Activated CD8-positive, alpha-beta memory T cell treated with anti-CD3 and anti-CD28 coated beads, Interleukin-2, amount 50 U/mL, for 24 hours (primary cell): Measurements from ENCODE around the gene RNF224.
A peak's percentile ranks its signal among the peaks of the same experiment; 100 is the strongest.
"Not testable (repeated sequence)": the region's sequence is repeated elsewhere in the genome, so short reads cannot be mapped to it uniquely, and the experiment has no call there.

ENCODE experiments used
- DNase-seq: peaks from one replicate; pipeline ENCODE4 v3.0.0-alpha.2; 2020; ENCODE audit errors: extremely low read depth

RNF224 gene

GRCh38 chr9:137240841-137241489 is 13.7 kb downstream of the RNF224 start, which contains the start of gene TUBB4B:
TUBB4B (plus strand) TSS chr9:137241287; CDS start chr9:137241361, 74 bp downstream.
- peak; percentile 97 for DNase-seq

GRCh38 chr9:137241490-137242268 is 14.4 kb downstream of the RNF224 start:
- DNase-seq, result no peak

- DNase-seq, result no peak
Measured at GRCh38 chr9:137242269-137243203, 15.2 kb downstream of the RNF224 start.

GRCh38 chr9:137243266-137243625 is 15.9 kb downstream of the RNF224 start:
- not testable (repeated sequence) for DNase-seq

- DNase-seq, result no peak
Measured at GRCh38 chr9:137243626-137244485, 16.6 kb downstream of the RNF224 start.

GRCh38 chr9:137244486-137245449 is 17.5 kb downstream of the RNF224 start:
- no peak for DNase-seq

GRCh38 chr9:137245450-137246421 is 18.4 kb downstream of the RNF224 start:
- no peak for DNase-seq

- DNase-seq, result no peak
Measured at GRCh38 chr9:137247135-137247915, 20.0 kb downstream of the RNF224 start.

- no peak for DNase-seq
Measured at GRCh38 chr9:137247916-137248175, 20.5 kb downstream of the RNF224 start.

- DNase-seq, result no peak
Measured at GRCh38 chr9:137250329-137251193, 23.3 kb downstream of the RNF224 start.

GRCh38 chr9:137251194-137251461 is 23.8 kb downstream of the RNF224 start, which contains the start of gene STPG3:
STPG3 (plus strand) TSS chr9:137251286; CDS start chr9:137251287, 1 bp downstream.
- DNase-seq, result no peak

- DNase-seq, result no peak
Measured at GRCh38 chr9:137251490-137252268, 24.4 kb downstream of the RNF224 start.

- DNase-seq, result no peak
Measured at GRCh38 chr9:137252555-137253506, 25.5 kb downstream of the RNF224 start.

GRCh38 chr9:137253717-137254623 is 26.7 kb downstream of the RNF224 start:
- no peak for DNase-seq
